Left renal pelvis (tissue), 4 donors: ENCODE data around the gene MEGF11. TPM values are rescaled to one million over a fixed set of nuclear protein-coding genes. Genes with fewer than 3 reads are reported as not detected.

Experiments used
- DNase-seq, 4 donors: peaks; one replicate each; pipeline ENCODE4 v3.0.0-alpha.2; 2013; ENCODE audit warnings: low read depth in 4 of 4, low spot score in 3 of 4
- polyA plus RNA-seq, 4 donors: library from polyadenylated mRNA; unstranded; fragments of 120-200 nt; gene quantifications; one replicate each; pipeline ENCODE4 v1.2.1, GENCODE V29; 2013; ENCODE audit not compliant: insufficient read length in 4 of 4

Gene MEGF11
- polyA plus RNA-seq, 4 donors = 0.44 to 3.1 (median 2.2) TPM

DNA sequence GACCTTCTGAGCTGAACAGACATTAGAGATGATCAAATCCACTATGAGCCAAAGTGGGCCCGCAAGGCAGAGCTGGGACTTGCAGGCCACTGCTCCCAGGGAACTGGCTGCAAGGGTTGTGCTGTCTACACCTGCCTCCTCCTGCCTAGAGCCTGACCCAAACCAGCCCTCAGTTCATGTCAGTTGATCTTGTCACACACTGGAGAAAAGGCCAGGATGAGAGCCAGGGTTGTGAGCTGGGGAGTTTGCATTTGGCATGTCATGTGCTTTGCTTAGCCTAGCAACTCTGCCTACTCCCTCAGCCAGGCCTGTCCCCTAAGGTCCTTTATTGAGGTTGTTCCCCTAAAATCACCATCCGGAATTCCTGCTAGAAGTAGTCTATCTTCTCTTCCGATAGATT is 316.5 kb downstream of the MEGF11 start:
- no peak for DNase-seq

DNA sequence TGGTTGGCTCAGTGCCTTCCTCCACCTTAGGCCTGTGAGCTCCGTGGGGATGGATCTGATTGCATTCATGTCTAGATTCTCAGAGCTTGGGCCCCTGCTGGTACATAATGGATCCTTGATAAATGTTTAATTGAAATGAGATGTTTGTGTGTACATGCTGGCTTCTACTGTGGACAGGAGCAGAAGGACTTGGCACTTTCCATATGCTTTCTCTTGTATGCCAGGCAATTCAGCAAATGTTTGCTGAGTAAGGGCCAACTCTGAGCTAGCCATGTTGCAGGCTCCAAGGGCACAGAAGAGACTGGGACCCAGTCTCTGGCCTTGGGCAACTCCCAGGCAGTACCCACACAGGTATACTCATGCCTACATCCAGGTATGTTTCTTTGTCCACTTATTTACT is 317.3 kb downstream of the MEGF11 start:
- no peak for DNase-seq

DNA sequence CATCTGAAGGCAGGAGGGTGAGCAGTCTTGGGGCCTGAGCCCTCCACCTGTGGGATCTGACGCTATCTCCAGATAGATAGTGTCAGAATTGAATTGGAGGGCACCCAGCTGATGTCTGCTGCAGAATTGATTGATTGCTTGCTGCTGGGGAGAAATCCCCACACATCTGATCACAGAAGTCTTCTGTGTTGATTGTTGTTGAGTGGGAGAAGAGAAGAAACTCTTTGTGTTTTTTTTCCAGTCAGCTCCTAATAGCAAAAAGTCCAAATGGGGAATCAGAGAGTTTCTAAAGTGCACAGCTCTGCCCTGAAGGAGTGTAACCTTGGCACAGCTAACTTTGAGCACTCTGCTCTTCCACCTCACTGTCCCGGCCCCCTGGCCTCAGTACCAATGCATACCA is 318.2 kb downstream of the MEGF11 start:
- no peak for DNase-seq

DNA sequence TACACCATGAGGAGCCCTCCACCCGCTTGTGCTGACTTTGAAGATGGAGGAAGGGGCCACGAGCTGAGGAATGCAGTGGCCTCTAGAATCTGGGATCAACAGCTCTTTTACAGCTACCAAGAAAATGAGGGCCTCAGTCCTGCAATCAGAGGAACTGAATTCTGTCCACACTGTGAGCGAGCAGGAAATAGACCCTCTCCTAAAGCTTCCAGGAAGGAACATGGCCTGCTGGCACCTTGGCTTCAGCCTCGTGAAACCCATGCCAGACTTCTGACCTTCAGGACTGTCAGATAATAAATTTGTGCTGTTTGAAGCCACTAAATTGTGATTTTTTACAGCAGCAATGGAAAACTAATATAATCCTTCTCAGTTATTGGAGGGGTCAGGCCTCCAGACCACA is 322.3 kb downstream of the MEGF11 start:
- DNase-seq = no peak

GRCh38 chr15:65930134-65930533 is 323.4 kb downstream of the MEGF11 start:
- no peak for DNase-seq

DNA sequence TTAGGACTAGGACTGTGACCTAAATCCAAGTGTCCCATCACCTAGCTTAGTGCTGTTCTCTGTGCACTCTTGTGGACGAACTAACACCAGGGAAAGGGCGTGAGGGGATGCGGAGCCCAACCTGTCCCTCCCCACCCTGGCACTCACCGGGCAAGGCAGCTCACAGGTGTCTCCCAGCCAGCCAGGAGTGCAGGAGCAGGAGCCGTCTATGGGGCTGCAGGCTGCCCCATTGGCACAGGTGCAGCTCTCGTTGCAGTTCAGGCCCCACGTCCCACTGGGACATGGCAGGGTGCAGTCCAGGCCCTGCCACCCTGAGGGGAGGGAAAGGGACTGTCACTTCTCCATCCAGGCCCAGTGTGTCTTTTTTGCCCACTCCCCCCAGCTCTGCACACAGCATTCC is 324.0 kb downstream of the MEGF11 start:
- no peak for DNase-seq

DNA sequence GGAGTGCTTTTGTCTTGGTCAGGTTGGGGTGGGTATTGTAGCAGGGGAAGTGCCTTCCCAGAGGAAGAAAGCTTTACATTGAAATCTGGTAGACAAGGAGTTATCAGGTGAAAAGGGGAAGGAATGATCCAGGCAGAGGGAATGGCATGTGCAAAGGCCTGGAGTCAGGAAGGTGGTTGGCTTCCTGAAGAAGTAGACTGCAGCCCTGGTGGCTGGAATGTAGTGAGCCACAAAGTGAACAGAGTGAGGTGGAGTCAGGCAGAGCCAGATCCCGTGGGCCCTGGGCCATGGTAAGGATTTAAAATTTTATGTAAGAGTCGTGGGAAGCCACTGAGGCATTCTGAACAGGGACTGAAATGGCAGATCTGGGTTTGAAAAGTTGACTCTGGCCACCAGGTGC is 326.0 kb downstream of the MEGF11 start:
- no peak for DNase-seq

DNA sequence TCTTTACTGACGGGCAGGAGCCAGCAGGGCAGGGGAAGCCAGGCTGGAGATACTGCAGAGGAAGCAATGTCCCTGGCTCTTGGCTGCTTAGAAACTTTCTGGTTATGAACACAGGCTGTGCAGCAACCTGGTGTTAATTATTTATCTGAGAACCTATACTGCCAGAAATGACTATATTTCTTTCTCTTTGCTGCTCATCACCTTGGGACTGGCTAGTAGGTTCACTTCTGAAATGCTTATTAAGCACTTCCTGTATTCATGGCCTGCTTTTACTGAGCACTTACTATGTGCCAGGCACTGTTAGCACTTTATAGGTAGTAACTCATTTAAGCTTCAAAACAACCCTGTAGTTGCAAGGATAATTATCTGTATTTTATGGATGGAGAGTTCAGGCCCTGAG is 326.7 kb downstream of the MEGF11 start:
- no peak for DNase-seq

DNA sequence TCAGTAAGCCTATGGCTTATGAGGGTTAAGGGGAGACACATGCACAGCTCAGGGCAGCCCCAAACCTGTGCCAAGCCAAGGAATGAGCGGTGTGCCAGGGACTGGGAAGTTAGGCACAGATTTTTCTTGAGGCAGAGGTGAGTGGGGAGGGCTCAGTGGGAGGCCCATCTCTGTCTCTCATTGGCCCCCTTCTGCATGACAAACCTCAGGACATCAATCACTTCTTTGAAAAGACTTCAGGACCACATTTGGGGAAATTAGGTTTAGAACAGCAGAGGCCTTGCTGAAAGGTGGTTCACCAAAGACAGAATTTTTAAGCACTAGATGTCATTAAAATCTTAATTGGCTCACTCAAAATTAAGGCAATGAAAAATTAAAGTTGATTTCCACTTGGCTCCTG is 327.1 kb downstream of the MEGF11 start:
- no peak for DNase-seq

DNA sequence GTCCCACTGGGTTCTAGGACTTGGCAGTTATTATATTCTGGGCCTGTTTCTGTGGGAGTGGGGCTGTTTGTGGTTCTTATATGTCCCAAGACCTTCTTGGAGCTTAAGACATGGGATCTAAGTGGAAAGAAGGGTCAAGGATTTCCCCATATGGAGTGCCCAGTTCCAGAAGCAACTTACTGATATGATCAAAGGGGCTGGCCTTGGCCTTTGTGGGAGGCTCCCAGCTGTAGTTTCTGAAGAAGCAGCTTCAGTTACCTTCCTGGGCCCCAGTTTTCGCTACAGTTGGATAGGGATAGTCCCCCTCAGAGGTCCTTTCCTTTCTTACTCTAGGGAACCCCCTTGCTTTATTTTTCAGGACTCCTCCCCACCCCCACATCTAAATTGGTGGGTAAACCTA is 328.2 kb downstream of the MEGF11 start:
- DNase-seq = no peak

DNA sequence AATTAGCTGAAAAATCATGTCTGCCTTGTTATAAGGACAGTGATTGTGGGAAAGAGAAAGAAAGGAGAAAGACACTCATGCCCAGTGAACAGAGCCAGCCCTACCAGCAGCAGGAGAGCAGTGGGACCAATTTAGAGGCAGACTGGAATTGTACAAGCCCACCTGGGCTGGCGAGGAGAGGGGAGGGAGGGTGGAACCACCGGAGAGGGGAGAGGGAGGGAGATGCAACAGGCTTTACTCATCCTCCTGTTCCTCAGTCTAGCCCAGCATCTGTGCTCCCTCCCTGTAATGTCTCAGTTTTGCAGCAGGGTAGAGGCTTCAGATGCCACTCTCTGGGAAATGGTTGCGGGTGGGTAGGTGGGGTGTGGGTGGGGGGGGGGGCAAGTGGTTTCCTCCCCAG is 329.5 kb downstream of the MEGF11 start:
- DNase-seq = no peak

DNA sequence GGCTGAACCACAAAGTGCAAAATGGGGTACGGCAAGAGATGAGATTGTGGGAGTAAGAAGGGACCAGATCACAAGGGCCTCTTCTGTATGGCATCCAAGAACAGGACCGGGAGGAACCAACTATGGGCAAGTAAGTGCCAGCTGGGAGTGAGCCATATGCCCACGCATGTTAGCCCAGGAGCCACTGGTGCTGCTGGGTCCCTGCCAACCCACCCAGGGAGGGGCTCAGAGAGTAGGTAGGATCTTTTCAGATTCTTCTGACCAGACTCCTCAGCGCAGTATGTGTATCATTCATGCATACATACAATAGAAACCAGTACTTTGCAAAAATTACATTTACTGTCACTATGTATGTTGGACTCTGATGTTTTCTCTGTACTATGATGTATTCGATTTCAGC is 330.3 kb downstream of the MEGF11 start:
- no peak for DNase-seq

DNA sequence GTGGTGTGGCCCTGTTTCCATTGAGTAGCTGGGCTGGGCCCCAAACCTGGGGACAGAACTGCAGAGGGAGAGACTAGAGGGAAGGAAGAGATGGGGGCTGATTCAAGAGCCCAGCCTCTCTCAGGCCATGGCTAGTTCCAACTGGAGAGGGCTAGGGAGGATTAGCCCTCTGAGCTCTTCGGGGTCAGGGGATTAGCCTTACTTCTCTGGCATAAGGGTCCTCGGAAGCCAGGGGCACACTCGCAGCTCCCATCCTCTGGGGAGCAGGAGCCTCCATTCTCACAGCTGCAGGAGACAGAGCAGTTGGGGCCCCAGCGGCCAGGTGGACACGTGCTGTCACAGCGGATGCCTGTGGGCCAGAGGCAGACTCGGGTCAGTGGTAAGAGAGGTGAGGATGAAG is 330.9 kb downstream of the MEGF11 start:
- DNase-seq = no peak

GRCh38 chr15:65921780-65922179 is 331.8 kb downstream of the MEGF11 start:
- DNase-seq = no peak

DNA sequence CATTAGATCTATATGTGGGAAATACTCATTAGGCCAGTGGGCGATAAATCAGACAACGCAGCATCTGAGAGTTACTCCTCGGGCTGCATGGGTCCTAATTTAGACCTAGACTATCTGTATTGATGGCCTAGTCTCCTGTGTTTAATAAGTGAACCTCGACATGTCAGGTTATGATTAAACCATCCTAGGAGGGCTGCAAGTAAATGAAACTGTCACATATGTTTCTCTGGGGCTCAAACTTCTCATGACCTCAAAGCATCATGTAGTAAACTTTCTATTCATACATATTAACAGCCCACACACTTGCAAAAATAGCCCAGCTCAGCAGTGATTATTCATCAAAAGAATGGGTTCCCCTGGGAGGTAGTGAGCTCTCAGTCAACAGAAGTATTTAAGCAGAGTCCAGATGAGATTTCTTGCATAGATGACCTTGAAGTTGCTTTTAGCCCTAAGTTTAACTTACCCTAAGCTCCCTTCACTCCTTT is 332.7 kb downstream of the MEGF11 start:
- no peak for DNase-seq

DNA sequence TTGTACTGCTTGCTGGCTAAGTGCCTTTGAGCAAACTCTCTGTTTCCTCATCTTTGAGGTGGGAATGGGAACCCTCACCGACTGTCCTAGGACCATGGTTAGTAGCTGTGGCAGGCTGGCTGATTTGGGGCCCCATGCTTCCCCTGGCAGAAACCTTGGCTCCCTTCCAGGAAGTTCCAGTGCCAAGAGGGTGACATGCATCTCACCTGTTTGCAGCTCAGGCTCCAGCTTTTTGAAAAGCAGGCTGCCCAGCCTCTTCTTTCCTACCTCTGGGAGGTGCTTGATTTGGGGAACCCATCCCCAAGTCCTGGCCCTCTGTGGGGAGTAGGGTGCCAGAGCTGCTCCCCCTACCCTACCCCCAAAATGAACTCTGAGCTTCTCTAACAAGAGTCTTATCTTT is 333.4 kb downstream of the MEGF11 start:
- DNase-seq = no peak

DNA sequence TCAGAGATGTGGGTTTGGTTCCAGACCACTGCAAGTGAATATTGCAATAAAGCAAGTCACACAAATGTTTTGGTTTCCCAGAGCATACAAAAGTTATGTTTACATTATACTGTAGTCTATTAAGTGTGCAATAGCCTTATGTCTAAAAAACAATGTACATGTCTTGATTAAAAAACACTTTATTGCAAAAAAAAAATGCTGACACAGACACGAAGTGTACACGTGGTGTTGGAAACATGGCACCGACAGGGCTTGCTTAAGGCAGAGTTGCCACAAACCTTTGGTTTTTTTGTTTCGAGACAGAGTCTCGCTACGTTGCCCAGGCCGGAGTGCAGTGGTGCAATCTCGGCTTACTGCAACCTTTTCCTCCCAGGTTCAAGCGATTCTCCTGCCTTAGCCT is 334.2 kb downstream of the MEGF11 start:
- DNase-seq = no peak

DNA sequence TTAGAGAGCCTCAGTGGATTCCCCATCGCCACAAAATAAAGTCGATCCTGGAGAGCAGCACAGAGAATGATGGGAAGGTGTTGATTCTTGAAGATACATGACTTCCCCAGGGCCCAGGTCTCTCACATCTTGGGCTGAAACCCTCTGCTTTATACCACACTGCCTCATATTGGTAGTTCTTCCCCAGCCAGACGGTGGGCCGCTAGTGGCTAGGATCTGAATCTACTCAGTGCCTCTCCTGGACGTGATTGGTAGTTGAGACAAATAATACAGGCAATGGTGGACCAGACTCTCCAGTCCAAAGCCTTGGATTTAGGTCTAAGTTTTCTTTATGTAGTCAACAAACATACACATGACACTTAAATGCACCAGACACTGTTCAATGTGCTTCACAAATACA is 334.6 kb downstream of the MEGF11 start:
- DNase-seq = no peak

- DNase-seq = no peak
These were observed 335.1 kb downstream of the MEGF11 start for GRCh38 chr15:65918357-65918920.

GRCh38 chr15:65917936-65918335 is 335.6 kb downstream of the MEGF11 start:
- DNase-seq = no peak

DNA sequence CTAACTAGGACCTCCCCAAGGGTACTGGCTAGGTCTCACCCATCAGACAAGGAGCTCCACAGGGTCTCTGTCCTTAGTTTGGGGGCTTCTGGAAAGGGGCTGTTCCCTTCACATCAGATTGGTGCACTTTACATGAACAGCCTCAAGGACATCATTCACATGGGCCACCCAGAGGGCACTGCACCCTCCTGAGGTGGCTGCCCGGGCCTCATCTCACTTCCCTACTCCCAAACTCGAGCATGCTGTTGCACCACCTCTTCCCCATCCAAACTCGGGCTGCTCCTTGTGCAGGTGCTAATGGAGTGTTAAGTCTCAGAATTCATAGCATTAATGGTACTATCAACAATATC is 336.2 kb downstream of the MEGF11 start:
- DNase-seq = no peak

- peak; percentile 24 to 45 (median 35) for DNase-seq
These were observed 336.7 kb downstream of the MEGF11 start for GRCh38 chr15:65916664-65917406.
